NCI-H146 (cell line): ENCODE data around the gene DPPA5.
"Not testable (repeated sequence)": the region's sequence is repeated elsewhere in the genome, so short reads cannot be mapped to it uniquely, and the experiment has no call there.

ENCODE experiments used
- DNase-seq: peaks from one replicate; lab custom pipeline; 2025; lab: John Stamatoyannopoulos, UW

The DPPA5 gene

GRCh38 chr6:73364121-73364520, 10.0 kb upstream of the DPPA5 start:
- no peak for DNase-seq

- no peak for DNase-seq
Measured at GRCh38 chr6:73363537-73363875, 9.4 kb upstream of the DPPA5 start.

DNA sequence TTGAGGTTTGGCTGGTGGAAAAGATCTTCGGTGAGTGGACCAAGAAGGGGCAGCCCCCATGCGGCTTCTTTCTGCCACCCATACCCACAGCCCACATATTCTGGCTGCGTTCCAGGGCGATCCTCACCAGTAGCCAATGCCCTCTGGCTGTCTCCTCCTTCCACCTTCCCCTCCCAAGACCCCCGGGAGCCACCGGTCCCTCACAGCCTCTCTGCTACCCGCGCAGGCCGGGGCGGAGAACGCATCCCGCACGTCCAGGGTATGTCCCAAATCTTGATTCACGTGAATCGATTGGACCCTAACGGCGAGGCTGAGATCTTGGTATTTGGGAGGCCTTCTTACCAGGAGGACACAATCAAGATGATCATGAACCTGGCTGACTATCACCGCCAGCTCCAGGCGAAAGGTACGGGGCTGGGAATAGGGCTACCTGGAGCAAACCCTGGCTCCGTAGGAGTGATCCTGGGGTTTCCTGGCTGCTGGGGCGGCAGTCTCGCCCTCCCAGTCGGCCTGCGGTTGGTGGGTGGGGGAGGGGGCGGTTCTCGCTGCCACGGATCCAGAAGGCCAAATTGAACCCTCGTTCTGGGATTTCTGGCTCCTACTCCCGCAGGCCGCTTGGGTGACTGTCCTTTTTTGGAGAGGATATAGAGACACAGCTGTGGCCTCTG, 8.9 kb upstream of the DPPA5 start:
- no peak for DNase-seq

- no peak for DNase-seq
Measured at GRCh38 chr6:73362358-73362757, 8.3 kb upstream of the DPPA5 start, which contains the start of gene KHDC3L. Gene KHDC3L (plus strand): TSS chr6:73362658. CDS start chr6:73362730, 72 bp downstream.

- DNase-seq, result no peak
Measured at GRCh38 chr6:73349311-73349710, 4.8 kb downstream of the DPPA5 start.

DNA sequence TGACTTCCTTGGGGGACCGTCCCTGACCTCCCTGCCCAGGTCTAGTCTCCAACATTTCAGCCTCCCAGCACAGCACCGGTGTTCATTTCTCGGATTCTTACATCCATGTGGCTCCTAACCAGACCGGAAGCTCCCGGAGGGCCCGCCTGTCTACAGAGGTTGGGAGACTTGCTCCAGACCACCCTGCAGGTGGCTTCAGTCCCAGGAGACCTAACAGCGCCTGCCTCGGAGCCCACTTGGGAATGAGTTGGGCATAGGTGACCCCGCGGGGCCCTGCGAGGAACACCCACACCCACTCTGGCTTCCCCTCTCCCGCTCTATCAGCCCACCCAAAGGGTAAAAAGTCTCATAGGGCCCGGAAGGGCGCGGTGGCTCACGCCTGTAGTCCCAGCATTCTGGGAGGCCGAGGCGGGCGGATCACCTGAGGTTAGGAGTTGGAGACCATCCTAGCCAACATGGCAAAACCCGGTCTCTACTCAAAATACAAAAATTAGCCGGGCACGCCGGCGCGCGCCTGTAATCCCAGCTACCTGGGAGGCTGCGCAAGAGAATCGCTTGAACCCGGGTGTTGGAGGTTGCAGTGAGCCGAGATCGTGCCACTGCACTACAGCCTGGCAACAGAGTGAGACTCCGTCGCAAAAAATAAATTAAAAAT, 5.4 kb downstream of the DPPA5 start:
- no peak for DNase-seq

DNA sequence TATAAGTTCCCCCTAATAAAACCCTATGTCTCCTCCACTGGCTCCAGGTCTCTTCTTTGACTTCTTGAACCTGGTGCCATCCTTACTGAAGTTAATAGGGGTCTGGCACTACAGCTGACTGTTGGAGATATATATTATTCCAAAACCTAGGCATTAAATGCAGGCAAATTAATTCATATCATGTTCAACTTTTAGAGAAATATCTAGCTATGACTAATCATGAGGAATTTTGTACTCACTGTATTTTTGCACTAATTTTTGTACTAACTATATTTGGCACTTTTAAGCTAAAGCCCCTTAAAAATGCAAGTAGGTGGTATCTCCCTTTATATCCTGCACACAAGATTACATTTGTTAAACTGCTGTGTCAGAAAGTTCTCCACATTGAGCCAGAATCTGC, 10.9 kb downstream of the DPPA5 start:
- no peak for DNase-seq

GRCh38 chr6:73342174-73342573, 11.9 kb downstream of the DPPA5 start:
- DNase-seq, result no peak

- DNase-seq, result no peak
Measured at GRCh38 chr6:73341335-73341734, 12.7 kb downstream of the DPPA5 start.

GRCh38 chr6:73340048-73340447, 14.0 kb downstream of the DPPA5 start:
- DNase-seq, result no peak

- DNase-seq, result no peak
Measured at GRCh38 chr6:73339340-73339739, 14.7 kb downstream of the DPPA5 start.

DNA sequence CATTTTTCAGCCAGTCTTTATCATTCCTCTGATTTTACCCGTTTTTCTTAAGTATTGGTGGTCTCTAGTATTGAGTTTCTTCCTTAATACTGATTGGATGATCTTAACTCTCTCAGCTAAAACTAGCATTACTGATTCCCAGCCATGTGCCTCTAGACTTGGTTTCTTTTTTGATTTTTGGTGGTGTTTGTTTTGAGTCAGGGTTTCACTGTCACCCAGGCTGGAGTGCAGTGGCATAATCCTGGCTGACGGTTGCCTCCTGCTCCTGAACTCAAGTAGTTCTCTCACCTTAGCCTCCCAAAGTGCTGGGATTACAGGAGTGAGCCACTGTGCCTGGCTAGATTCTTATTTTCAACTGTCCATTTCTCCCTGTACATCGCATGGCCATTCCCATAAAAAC, 24.9 kb downstream of the DPPA5 start:
- no peak for DNase-seq

- DNase-seq, result no peak
Measured at GRCh38 chr6:73328790-73329189, 25.3 kb downstream of the DPPA5 start.

DNA sequence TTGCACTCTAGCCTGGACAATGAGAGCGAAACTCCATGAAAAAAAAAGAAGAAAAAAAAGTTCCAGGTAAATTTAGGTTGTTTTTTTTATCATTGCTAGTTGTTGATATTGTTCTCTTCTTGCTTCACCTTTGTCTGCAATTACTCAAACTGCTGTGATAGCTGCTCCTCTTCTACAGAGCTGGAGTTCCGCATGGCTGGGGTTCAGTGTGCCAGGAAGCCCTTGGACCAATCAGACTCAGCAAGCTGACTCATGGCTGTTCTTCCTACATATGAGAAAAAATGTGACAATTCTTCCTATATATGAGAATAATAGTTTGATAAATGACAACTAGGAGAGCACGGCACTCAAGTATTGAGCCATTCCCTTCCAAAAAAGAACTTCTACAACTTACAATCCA, 28.4 kb downstream of the DPPA5 start:
- no peak for DNase-seq

- DNase-seq, result no peak
Measured at GRCh38 chr6:73323323-73323722, 30.8 kb downstream of the DPPA5 start.

GRCh38 chr6:73314577-73315492, 39.2 kb downstream of the DPPA5 start:
- no peak for DNase-seq

- not testable (repeated sequence) for DNase-seq
Measured at GRCh38 chr6:73310503-73310845, 43.6 kb downstream of the DPPA5 start.

- DNase-seq, result peak; percentile 65
Measured at GRCh38 chr6:73309785-73310502, 44.1 kb downstream of the DPPA5 start.

- DNase-seq, result peak; percentile 36
Measured at GRCh38 chr6:73309535-73309784, 44.6 kb downstream of the DPPA5 start.

DNA sequence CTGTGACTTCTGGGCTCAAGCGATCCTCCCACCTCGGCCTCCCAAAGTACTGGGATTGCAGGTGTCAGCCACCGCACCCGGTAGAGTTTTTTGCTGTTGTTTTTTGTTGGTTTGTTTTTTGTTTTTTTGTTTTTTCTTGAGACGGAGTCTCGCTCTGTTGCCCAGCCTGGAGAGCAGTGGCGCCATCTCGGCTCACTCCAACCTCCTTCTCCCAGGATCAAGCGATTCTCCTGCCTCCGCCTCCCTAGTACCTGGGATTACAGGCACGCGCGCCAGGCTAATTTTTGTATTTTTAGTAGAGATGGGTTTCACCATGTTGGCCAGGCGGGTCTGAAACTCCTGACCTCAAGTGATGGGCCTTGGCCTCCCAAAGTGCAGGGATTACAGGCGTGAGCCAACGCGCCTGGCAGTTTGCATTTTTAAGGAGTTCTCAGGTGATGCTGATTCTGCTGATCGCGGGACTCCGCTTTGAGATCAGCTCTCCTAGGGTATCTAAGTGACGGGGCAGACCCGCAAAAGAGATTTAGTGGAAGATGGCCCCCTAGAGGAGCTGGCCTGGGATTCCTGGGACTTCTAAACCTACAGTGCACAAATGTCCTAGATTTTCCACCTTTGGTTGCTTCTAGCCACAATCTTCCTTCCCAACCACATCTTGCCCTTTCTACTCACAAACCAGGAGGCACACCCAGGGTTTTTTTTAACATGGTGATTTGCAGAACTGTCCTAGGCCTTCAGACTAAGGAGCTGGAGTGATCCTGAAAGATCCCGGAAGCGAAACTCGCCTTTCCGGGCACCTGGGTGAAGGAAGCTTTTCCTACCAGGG, 45.2 kb downstream of the DPPA5 start:
- no peak for DNase-seq

GRCh38 chr6:73303773-73304172, 50.3 kb downstream of the DPPA5 start:
- DNase-seq, result not testable (repeated sequence)
